ENCODE results near the gene KLRB1. TPM values are rescaled to one million over a fixed set of nuclear protein-coding genes. Genes with fewer than 3 reads are reported as not detected.
"Not testable (repeated sequence)": the region's sequence is repeated elsewhere in the genome, so short reads cannot be mapped to it uniquely, and the experiment has no call there.

The KLRB1 gene
- total and polyA plus RNA-seq, 11 donors: 0.11 to 2.5 (median 0.32) TPM; not detected in 5

DNA sequence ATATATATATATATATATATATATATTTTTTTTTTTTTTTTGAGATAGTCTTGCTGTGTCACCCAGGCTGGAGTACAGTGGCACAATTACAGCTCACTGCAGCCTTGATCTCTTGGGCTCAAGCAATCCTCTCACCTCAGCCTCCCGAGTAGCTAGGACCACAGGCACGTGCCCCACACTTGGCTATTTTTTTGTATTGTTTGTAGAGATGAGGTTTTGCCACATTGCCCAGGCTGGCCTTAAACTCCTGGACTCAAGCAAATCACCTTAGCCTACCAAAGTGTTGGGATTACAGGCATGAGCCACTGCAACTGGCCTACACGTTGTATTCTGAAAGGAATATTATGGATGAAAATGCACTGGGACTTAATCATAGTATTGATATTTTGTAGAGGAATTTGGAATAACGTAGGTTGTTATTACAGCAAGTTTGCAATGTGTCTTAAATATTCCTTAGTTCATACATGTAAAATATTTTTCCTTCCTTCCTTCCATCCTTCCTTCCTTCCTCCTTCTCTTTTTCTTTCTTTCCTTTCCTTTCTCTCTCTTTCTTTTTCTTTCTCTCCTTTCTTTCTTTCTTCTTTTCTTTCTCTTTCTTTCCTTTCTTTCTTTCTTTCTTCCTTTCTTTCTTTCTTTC is 862 bp downstream of the KLRB1 start:
- H3K27ac ChIP-seq: no peak overlapping the region
- H3K27me3 ChIP-seq: no peaks in the 10 kb centered on the region
- H3K9me3 ChIP-seq: no peaks in the 10 kb centered on the region
- H3K4me1 ChIP-seq: no peaks in the 10 kb centered on the region
- intact Hi-C loops (cut with DNase I): no loop called here
- DNase-seq (no peak), ATAC-seq (no peak)
- no peak overlapping the region for H3K4me3 ChIP-seq
- WGBS, 4 donors: 88 to 91% (median 90%) methylated on average over 4 of the region's 4 CpGs
- TF ChIP-seq, protein P1, sequence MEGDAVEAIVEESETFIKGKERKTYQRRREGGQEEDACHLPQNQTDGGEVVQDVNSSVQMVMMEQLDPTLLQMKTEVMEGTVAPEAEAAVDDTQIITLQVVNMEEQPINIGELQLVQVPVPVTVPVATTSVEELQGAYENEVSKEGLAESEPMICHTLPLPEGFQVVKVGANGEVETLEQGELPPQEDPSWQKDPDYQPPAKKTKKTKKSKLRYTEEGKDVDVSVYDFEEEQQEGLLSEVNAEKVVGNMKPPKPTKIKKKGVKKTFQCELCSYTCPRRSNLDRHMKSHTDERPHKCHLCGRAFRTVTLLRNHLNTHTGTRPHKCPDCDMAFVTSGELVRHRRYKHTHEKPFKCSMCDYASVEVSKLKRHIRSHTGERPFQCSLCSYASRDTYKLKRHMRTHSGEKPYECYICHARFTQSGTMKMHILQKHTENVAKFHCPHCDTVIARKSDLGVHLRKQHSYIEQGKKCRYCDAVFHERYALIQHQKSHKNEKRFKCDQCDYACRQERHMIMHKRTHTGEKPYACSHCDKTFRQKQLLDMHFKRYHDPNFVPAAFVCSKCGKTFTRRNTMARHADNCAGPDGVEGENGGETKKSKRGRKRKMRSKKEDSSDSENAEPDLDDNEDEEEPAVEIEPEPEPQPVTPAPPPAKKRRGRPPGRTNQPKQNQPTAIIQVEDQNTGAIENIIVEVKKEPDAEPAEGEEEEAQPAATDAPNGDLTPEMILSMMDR (IDR thresholded peaks at IDR 0.05): no peak
- TF ChIP-seq POLR2A (IDR thresholded peaks at IDR 0.05): no peak
- no peaks in the 10 kb centered on the region for H3K36me3 ChIP-seq

DNA sequence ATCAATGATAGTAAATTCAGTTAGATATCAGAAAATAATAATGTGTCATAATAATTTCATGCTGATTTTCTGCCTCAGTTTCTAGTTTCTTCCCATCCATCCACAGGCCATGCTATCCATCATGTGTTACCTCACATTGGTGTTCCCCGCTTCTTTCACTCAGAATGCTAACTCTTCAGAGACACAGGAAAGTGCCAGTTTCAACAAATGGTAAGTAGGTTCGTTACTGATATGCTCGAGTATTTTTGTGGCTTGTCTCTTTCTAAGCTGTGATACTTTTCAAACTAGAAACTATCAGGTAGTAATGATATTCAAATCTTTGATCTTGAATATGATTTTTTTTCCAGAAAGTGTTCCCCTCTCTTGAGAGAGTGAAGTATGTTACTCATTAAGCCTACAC is 1.5 kb downstream of the KLRB1 start:
- H3K27ac ChIP-seq: no peak overlapping the region
- DNase-seq (no peak), ATAC-seq (no peak)
- H3K9me3 ChIP-seq: no peaks in the 10 kb centered on the region
- H3K4me1 ChIP-seq: no peaks in the 10 kb centered on the region
- intact Hi-C loops (cut with DNase I): no loop called here
- no peaks in the 10 kb centered on the region for H3K27me3 ChIP-seq
- 89 to 95% (median 92%) methylated on average over 3 of the region's 3 CpGs for WGBS, 4 donors
- TF ChIP-seq, protein P1 (IDR thresholded peaks at IDR 0.05): no peak
- TF ChIP-seq POLR2A (IDR thresholded peaks at IDR 0.05): no peak
- no peak overlapping the region for H3K4me3 ChIP-seq
- H3K36me3 ChIP-seq: no peaks in the 10 kb centered on the region

DNA sequence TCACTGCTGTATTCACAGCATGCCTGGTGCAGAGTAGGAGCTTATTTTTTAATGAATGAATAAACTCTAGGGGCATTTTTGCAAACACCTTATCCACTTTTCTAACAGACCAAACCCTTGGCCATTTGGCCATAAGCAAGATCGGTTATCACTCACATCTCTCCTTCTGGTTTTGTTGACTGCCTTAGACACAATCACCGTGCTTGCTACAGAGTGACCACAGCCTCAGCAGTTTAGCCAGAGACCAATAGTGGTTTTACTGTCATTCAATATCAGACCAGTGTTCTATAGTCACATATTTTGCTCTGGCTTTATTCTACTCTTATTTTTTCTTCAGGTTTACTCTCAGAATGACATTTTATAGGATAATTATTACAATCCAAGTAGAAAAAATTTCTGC is 2.2 kb downstream of the KLRB1 start:
- Histone ChIP-seq H3K4me1 (no peaks in the 10 kb centered on the region), H3K36me3 (no peaks in the 10 kb centered on the region), H3K27ac (no peak overlapping the region), H3K9me3 (no peaks in the 10 kb centered on the region), H3K27me3 (no peaks in the 10 kb centered on the region), H3K4me3 (no peak overlapping the region)
- DNase-seq (no peak), ATAC-seq (no peak)
- WGBS, 4 donors: 88 to 98% (median 93%) methylated on average over 2 of the region's 2 CpGs
- intact Hi-C loops (cut with DNase I): no loop called here
- TF ChIP-seq POLR2A (IDR thresholded peaks at IDR 0.05): no peak
- TF ChIP-seq, protein P1 (IDR thresholded peaks at IDR 0.05): no peak

DNA sequence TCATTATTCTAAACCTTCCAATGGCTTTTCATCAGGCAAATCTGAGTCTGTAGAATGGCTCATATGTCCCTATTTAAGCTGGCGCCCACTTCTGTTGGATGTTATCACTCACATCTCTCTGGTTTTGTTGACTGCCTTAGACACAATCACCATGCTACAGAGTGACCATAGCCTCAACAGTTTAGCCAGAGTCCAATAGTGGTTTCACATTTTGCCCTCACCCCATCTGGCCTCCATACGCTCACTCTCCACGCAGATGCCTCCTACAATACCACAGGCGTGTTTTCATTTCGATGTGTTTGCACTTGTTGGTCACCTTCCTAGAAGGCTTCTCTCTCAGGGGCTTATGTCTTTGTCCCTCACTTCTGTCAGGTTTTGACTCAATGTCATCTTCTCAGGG is 3.4 kb downstream of the KLRB1 start:
- intact Hi-C loops (cut with DNase I): no loop called here
- no peak for DNase-seq
- no peaks in the 10 kb centered on the region for H3K9me3 ChIP-seq
- 96 to 98% (median 97%) methylated on average over 5 of the region's 5 CpGs for WGBS, 4 donors
- no peaks in the 10 kb centered on the region for H3K27me3 ChIP-seq
- no peak overlapping the region for H3K27ac ChIP-seq
- no peaks in the 10 kb centered on the region for H3K36me3 ChIP-seq
- ATAC-seq: no peak
- no peak for TF ChIP-seq POLR2A (IDR thresholded peaks at IDR 0.05)
- TF ChIP-seq, protein P1 (IDR thresholded peaks at IDR 0.05): no peak
- no peaks in the 10 kb centered on the region for H3K4me1 ChIP-seq
- no peak overlapping the region for H3K4me3 ChIP-seq

DNA sequence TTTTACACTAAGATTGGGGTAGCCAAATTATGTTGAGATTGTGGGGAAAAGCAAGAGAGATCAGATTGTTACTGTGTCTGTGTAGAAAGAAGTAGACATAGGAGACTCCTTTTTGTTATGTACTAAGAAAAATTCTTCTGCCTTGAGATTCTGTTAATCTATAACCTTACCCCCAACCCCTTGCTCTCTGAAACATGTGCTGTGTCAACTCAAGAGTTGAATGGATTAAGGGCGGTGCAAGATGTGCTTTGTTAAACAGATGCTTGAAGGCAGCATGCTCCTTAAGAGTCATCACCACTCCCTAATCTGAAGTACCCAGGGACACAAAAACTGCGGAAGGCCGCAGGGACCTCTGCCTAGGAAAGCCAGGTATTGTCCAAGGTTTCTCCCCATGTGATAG is 7.3 kb downstream of the KLRB1 start:
- H3K27me3 ChIP-seq: not testable (repeated sequence)
- WGBS, 4 donors: 84 to 98% (median 92%) methylated on average over 3 of the region's 3 CpGs

More for the DNA sequence above, 7.3 kb downstream of the KLRB1 start:
- H3K36me3 ChIP-seq; DNase-seq; H3K27ac ChIP-seq; H3K9me3 ChIP-seq; intact Hi-C loops (cut with DNase I); H3K4me1 ChIP-seq; H3K4me3 ChIP-seq; ATAC-seq: not testable (repeated sequence)
